Fibroblast of skin of right quadriceps (primary cell): ENCODE results near the gene LLGL2.

Experiments
- DNase-seq: peaks from one replicate; pipeline ENCODE4 v3.0.0-alpha.2; 2013

The LLGL2 gene

DNA sequence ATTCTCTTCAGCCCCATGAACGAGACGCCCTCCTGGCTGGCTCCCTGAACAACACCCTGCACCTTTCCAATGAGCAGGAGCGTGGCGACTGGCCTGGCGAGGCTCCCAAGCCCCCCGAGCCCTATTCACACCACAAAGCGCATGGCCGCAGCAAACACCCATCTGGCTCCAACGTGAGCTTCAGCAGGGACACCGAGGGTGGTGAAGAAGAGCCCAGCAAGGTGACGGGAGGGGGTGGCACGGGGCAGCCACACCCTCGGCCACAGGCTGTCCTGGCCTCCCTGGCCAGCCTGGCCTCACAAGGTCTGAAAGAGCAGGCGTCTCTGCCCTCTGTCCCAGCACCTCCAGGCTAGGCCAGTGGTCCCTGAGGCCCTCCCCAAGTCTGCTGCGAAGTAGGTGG, 33.8 kb upstream of the LLGL2 start:
- no peak for DNase-seq

DNA sequence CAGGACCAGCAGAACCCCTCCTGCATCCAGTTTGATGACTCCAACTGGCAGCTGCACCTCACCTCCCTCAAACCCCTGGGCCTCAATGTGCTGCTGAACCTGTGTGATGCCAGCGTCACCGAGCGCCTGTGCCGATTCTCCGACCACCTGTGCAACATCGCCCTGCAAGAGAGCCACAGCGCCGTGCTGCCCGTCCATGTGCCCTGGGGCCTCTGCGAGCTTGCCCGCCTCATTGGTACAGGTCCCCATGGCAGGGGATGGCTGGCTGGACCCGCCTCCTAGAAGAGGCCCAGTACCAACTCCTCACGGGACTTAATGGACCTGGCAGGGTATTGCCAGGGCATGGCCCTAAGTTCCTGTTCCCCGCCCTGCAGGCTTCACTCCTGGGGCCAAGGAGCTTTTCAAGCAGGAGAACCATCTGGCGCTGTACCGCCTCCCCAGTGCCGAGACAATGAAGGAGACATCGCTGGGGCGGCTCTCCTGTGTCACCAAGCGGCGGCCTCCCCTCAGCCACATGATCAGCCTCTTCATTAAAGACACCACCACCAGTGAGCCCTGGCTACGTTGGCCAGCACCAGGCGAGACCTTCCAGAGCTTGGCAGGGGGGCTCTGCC, 32.8 kb upstream of the LLGL2 start:
- DNase-seq, result no peak

- no peak for DNase-seq
Observed at GRCh38 chr17:75493476-75494129, 31.9 kb upstream of the LLGL2 start.

- DNase-seq, result no peak
Observed at GRCh38 chr17:75494326-75494877, 31.1 kb upstream of the LLGL2 start.

DNA sequence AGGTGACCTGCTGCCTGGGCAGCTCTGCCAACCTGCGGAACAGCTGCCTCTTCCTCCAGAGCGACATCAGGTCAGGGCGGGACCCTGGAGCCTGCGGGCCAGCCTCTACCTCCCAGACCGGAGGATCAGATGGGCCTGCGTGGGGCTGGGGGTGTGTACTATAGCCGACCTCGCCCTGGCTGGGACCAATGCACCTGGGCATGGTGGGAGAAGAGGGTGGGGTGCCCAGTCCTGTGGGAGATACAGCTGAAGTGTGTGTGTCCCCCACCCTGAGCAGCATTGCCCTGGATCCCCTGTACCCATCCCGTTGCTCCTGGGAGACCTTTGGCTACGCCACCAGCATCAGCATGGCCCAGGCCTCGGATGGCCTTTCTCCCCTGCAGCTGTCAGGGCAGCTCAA, 29.5 kb upstream of the LLGL2 start:
- DNase-seq, result no peak

DNA sequence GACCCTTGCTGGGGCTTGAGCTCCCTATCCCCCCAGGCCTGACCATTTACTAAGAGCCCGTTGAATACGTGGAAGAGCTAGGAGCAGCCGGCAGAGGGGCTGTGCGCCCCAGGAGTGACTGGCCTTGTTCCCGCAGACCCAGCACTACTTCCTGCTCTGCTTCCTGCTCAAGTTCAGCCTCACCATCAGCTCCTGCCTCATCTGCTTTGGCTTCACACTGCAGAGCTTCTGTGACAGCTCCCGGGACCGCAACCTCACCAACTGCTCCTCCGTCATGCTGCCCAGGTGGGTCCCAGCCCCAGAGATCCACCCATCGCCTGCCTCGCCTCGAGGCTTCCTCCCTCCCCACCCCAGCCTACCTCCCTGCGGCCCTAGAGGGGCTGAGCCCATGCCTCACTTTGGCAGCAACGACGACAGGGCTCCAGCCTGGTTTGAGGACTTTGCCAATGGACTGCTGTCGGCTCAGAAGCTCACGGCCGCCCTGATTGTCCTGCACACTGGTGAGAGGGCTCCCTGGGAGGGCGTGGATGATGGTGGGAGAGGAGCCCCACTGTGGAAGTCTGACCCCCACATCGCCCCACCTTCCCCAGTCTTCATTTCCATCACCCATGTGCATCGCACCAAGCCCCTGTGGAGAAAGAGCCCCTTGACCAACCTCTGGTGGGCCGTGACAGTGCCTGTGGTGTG, 27.3 kb upstream of the LLGL2 start:
- no peak for DNase-seq

DNA sequence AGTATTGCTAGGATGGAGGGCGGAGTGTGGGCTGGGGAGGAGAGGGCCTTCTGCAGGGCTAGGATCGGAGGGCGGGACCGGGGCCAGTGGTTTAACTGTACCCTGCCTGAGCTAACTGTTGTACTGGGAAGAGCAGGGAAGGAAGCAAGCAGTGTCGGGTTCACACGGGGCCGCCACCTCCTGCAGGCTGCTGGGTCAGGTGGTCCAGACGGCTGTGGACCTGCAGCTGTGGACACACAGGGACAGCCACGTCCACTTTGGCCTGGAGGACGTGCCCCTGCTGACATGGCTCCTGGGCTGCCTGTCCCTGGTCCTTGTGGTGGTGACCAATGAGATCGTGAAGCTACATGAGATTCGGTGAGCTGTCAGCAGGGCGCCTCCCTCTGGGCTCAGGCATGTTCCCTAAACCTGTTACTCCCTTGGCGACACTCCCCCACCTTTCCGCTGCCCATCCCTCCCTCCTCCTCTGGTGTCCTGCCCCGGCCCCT, 26.7 kb upstream of the LLGL2 start:
- DNase-seq, result no peak

DNA sequence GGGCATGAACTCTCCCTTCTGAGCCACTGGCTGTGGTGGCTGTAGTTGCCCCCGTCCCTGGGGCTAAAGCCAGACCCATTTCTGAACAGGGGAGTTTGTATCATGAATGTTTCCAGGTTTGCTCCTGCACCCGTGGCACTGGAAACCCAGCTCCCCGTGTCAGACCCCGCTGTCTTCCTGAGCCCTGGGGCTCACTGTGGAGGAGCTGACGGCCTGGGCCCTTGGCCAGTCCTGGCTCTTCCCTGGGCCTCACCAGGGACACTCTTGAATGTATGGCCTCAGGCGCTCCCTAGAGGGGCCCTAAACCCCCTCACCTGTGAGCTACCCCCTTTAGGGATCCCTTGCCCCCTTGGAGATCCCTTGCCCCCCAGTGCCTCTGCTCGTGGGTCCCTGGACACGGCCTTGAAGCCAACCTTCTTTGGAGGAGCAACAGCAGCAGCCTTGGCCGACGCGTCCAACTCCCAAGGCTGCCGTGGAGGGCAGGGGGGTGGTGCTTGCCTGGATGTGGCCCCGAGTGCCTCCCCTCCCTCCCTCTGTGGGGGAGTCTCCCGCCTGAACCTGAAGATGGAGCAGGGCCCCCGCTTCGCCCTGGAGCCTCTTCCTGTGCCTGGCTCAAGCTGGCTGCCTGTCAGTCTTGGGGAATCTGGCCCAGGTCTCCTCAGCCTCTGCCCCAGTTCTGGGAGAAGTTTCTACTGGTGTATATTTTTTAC, 26.0 kb upstream of the LLGL2 start:
- DNase-seq, result no peak

DNA sequence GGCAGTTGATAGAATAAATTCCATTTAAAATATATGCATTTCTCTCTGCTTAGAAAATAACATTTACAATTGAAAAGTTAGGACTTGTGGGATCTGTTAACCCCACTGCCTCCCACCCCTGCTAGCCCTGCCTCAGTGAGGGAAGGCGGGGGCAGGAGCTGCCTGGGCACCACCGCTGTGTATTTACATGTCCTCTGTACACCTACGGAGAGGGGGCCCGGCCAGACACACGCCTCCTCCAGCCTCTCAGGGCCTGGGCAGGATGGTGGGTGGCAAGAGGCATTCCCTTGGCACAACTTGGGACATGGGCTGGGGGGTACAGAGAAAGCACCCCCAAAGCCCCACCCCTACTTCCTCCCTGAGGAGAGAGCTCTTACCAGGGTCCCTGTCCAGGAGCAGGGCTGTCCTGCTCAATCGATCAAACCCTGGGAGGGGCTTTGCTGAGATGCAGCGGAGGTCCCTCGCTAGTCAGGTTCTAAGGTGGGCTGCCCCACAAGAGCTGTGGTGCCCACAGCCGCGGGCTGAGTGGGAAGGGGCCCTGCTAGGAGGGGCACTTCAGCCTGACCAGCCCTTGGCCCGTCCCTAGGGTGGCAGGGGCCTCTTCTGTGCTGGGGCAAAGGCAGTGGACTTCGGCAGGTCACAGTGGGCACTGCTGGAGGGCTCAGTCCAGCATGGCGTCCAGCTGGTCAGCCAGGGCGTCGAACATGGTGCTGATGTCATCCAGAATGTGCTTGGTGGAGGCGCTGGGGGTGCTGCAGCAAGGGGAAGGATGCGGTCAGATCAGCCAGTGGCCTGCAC, 24.9 kb upstream of the LLGL2 start:
- no peak for DNase-seq

DNA sequence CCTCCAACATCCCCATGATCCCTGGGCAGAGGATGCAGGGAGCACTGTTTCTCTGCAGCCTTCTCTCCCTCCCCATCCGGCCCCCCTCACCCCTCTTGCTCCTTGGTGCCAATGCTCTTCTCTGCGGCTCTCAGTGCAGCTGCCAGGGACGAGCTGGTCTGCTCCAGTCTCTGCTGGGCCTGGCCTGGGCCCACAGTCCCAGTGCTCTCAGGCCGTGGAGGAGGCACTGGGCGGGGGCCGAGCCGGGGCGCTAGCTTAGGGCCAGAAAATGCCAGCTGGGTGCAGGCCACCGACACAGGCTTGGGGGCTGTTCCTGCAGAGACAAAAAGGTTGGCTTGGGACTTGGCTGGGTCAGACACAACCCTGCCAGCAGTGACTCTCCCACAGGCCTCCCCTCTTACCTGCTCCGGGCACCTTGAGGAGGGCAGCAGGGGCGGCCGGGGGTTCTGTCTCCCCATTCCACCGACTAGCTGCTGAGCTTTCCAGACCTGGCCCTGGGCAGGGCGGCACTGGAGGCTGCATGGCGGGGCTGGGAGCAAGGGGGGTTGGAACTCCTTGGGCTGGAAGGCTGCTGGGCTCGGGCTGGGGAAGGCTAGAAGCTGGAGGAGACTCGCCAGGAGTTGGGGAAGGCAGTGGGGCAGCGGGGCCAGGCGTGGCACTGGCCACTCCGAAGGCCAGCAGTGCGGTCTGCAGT, 24.0 kb upstream of the LLGL2 start:
- no peak for DNase-seq

GRCh38 chr17:75502072-75502720, 23.3 kb upstream of the LLGL2 start:
- DNase-seq, result no peak

DNA sequence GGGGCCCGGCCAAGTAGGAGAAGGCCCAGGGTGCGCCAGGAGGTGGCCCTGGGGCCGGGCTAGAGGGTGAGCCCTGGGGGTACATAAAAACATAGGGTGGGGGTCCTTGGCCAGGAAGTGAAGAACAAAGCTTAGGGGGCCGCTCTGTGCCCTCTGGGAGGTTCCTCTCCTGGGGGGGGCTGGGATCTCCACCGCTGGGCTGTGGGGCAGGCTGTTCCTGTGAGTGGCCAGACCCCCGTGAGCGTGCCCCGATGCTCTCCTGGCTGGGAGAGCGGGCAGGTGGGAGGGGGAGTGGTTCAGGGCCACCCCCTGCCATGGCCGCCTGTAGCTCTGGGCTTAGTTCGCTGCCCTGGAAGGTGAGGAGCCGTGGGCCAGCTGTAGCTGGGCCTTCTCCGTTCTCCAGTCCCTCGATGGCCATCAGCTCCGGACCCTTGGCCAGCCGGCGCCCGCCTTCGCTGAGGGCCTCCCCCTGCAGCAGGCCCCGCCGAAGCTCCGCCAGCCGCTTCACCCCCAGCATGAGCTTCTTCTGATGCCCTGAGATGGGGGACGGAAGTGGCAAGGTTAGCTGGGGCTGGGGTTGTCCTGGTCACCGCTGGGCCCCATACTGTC, 22.7 kb upstream of the LLGL2 start:
- DNase-seq, result no peak

- DNase-seq, result no peak
Observed at GRCh38 chr17:75503337-75503950, 22.1 kb upstream of the LLGL2 start.

- DNase-seq, result no peak
Observed at GRCh38 chr17:75503976-75504346, 21.5 kb upstream of the LLGL2 start.

DNA sequence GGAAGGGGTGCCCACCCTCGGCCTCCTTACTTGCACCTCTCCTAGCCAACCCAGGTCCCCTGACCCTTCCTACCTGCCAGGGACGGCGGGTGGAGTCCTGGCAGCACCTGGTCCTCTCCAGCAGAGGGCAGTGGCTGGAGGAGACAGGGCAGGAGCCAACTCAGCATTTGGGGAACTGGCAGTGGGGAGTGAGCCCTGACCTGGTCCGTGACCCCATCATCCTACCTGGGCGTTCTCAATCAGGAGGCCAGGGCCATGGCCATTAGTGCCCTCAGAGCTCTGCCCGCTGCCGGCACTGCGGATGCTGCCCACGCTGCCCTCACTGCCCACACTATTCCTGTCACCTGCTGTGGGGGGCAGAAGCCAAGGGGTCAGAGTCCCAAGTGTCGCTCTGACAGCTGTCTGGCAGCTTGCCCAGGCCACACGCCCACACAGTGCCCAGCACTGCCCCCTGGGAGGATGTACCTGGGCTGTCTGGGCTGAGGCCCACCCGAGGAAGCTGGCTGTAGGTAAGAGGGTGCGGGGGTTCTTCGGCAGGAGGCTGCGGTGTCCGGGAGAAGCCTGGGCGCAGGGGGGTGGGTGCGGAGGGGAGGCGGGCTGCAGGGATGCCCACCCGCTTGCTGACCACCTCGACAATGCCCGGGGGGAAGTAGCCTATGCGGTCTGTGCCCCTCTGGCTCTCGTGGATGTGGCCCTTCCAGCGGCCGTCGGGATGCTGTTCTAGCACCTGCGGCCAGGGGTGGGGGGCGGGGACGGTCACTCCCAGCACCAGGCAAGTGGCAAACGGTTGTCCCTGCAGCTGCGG, 20.9 kb upstream of the LLGL2 start:
- DNase-seq, result no peak

GRCh38 chr17:75505152-75505409, 20.4 kb upstream of the LLGL2 start:
- DNase-seq, result no peak

DNA sequence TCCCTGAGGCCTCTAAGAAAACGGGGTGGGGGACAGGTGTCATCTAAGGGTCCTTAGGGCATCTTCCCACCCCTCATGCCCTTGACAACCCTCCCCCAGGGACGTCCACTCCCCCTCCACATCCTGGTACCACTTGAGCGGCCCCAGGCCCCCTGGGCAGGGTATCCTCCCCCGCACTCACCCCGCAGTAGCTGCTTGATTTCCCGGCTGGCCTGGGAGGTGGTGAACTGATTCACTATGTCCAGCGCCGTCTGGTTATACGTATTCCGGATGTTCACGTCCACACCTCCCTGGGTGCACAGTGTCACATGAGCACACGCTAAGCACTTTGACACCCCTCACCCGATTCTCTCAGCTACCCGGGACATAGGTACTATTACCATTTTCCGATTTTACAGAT, 19.9 kb upstream of the LLGL2 start:
- DNase-seq, result no peak

GRCh38 chr17:75506134-75506533, 19.4 kb upstream of the LLGL2 start:
- no peak for DNase-seq

DNA sequence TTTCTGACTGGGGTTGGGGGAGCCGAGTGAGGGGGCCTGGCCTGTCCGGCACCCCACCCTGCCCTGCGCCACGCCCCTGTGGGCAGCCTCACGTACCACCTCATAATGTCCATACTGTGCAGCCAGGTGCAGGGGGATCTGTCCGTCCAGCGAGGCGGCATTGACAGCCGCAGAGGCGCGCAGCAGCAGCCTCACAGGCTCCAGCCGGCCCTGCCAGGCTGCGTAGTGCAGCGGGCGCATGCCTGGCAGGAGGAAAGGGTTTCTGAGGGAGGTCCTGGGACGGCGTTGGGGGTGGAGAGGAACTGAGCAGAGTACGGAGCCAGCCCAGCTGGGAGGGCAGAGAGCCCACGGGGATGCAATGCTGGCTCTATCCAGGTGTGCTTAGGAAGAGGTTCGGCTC, 18.6 kb upstream of the LLGL2 start:
- no peak for DNase-seq
